Chondrocyte (in vitro differentiated cells): ENCODE measurements around the gene PIP4K2C. TPM values are rescaled to one million over a fixed set of nuclear protein-coding genes. Genes with fewer than 3 reads are reported as not detected.
"Not testable (repeated sequence)": the region's sequence is repeated elsewhere in the genome, so short reads cannot be mapped to it uniquely, and the experiment has no call there.

Experiments used
- DNase-seq: peaks from one replicate; pipeline ENCODE4 v3.0.0; 2021; ENCODE audit warnings: mixed read lengths, low spot score
- H3K27ac Mint-ChIP-seq: one replicate; pipeline ENCODE4 v1.8.0; 2021; ENCODE audit warnings: mild to moderate bottlenecking, moderate library complexity, mixed read lengths; ENCODE audit not compliant: unreplicated experiment
- H3K27me3 Mint-ChIP-seq: 2 replicates; pipeline ENCODE4 v1.8.0; 2021; ENCODE audit warnings: low read depth, mixed read lengths
- H3K36me3 Mint-ChIP-seq: 2 replicates; pipeline ENCODE4 v1.8.0; 2021; ENCODE audit warnings: low read depth, mixed read lengths
- H3K4me1 Mint-ChIP-seq: 2 replicates; pipeline ENCODE4 v1.8.0; 2021; ENCODE audit warnings: low read depth, mild to moderate bottlenecking, mixed read lengths
- H3K4me3 Mint-ChIP-seq: one replicate; pipeline ENCODE4 v1.8.0; 2021; ENCODE audit warnings: mild to moderate bottlenecking, moderate library complexity, mixed read lengths; ENCODE audit not compliant: unreplicated experiment
- H3K9me3 Mint-ChIP-seq: 2 replicates; pipeline ENCODE4 v1.8.0; 2021; ENCODE audit warnings: low read depth, mixed read lengths
- total RNA-seq: library from RNA; stranded (reverse); gene quantifications from 3 replicates; pipeline ENCODE4 v1.2.1, GENCODE V29; 2021
- TF ChIP-seq, protein P1 (sequence below): fragments of 200-600 bp; sonication (generic); IDR thresholded peaks from 2 replicates; pipeline ENCODE4 v1.5.0; 2021; ENCODE audit warnings: antibody characterized with exemption, mild to moderate bottlenecking, moderate library complexity

Gene PIP4K2C
- total RNA-seq, 1 donor from 2014 or later, result 33.1 TPM

DNA sequence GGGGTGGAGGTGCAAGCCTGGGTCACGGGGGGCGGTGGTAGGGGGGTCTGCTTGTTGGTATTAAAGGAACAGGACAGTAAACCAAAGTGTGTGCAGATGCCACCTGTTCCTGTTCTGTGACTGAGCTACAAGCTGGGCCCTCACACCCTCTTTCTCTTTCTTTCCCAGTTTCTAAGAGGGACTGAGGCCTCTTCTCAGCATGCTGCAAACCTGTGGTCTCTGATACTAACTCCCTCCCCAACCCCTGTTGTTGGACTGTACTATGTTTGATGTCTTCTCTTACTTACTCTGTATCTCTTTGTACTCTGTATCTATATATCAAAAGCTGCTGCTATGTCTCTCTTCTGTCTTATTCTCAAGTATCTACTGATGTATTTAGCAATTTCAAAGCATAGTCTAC, 6.9 kb upstream of the PIP4K2C start:
- H3K36me3 Mint-ChIP-seq, result peaks cover 7% of the 10 kb centered on the region
- DNase-seq, result no peak
- no peaks in the 10 kb centered on the region for H3K4me1 Mint-ChIP-seq
- TF ChIP-seq, protein P1, sequence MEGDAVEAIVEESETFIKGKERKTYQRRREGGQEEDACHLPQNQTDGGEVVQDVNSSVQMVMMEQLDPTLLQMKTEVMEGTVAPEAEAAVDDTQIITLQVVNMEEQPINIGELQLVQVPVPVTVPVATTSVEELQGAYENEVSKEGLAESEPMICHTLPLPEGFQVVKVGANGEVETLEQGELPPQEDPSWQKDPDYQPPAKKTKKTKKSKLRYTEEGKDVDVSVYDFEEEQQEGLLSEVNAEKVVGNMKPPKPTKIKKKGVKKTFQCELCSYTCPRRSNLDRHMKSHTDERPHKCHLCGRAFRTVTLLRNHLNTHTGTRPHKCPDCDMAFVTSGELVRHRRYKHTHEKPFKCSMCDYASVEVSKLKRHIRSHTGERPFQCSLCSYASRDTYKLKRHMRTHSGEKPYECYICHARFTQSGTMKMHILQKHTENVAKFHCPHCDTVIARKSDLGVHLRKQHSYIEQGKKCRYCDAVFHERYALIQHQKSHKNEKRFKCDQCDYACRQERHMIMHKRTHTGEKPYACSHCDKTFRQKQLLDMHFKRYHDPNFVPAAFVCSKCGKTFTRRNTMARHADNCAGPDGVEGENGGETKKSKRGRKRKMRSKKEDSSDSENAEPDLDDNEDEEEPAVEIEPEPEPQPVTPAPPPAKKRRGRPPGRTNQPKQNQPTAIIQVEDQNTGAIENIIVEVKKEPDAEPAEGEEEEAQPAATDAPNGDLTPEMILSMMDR, result no peak
- no peaks in the 10 kb centered on the region for H3K27me3 Mint-ChIP-seq
- H3K4me3 Mint-ChIP-seq, result no peak overlapping the region
- no peaks in the 10 kb centered on the region for H3K9me3 Mint-ChIP-seq
- H3K27ac Mint-ChIP-seq, result no peak overlapping the region

DNA sequence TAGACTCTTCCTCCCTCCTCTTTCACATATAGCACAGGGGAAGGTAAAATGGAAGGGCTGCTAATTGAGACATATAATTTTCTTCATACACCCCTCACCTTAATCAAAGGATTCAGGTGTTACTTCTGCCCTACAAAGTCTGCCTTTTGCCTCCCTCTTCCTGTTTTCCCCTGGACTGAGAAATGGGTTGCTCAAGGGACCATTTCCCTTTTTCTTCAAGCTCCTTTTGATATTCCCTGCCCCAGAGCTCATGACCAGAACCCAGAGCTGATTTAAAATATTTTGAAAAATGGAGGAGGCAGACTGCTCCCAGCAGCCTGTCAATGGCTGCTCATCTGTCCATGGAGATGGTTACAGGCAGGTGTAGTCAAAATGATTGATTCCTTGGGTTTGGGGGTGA, 6.3 kb upstream of the PIP4K2C start:
- H3K9me3 Mint-ChIP-seq, result no peaks in the 10 kb centered on the region
- H3K27me3 Mint-ChIP-seq, result no peaks in the 10 kb centered on the region
- TF ChIP-seq, protein P1, result no peak

DNA sequence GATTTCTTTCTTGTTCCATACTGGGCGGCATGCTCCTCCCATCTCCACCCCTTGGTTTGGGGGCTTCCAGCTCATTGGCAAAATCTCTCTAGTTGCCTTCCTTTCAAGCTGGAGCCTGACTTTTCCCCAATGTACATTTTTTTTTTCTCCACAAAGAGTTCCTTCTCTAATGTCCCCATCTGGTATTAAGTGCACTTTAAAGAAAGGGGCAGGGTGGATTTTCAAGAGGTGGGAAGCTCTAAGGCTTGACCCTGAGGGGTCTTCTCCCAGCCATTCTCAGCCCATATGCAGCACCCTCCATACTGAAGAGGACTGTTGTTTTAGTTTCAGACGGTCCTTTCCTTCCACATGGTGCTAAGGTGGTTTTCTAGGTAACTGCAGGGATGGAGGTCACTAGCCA, 5.8 kb upstream of the PIP4K2C start:
- no peak overlapping the region for H3K4me3 Mint-ChIP-seq
- H3K27me3 Mint-ChIP-seq, result no peaks in the 10 kb centered on the region
- DNase-seq, result no peak
- H3K4me1 Mint-ChIP-seq, result no peaks in the 10 kb centered on the region
- H3K9me3 Mint-ChIP-seq, result no peaks in the 10 kb centered on the region
- H3K27ac Mint-ChIP-seq, result no peak overlapping the region
- TF ChIP-seq, protein P1, result no peak
- peaks cover 4% of the 10 kb centered on the region for H3K36me3 Mint-ChIP-seq

More for the DNA sequence above, 6.3 kb upstream of the PIP4K2C start:
- no peak overlapping the region for H3K4me3 Mint-ChIP-seq
- H3K4me1 Mint-ChIP-seq, result no peaks in the 10 kb centered on the region
- H3K36me3 Mint-ChIP-seq, result peaks cover 5% of the 10 kb centered on the region
- no peak overlapping the region for H3K27ac Mint-ChIP-seq
- no peak for DNase-seq

DNA sequence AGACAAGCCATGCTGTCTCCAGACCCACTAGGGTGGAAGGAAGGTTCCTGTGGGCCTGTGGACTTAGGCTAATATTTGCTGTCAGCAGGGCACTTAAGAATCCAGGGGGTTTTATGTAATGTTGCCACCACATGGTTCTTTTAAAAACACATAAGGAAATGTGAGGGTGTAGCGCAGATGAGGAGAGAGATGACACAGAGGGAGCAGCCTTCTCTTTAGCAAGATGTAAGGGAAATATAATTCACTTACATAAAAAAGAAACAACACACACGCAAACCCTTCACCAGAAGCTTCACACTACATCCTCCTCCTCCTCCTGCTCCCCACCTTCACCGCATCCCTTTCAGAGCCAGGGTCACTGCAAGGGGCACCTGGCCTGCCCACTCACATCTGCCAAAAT, 4.9 kb upstream of the PIP4K2C start:
- DNase-seq, result no peak
- TF ChIP-seq, protein P1, result no peak
- Mint-ChIP-seq H3K27ac (no peak overlapping the region), H3K9me3 (no peaks in the 10 kb centered on the region), H3K36me3 (peaks cover 2% of the 10 kb centered on the region), H3K27me3 (no peaks in the 10 kb centered on the region), H3K4me1 (peaks cover 6% of the 10 kb centered on the region), H3K4me3 (no peak overlapping the region)

DNA sequence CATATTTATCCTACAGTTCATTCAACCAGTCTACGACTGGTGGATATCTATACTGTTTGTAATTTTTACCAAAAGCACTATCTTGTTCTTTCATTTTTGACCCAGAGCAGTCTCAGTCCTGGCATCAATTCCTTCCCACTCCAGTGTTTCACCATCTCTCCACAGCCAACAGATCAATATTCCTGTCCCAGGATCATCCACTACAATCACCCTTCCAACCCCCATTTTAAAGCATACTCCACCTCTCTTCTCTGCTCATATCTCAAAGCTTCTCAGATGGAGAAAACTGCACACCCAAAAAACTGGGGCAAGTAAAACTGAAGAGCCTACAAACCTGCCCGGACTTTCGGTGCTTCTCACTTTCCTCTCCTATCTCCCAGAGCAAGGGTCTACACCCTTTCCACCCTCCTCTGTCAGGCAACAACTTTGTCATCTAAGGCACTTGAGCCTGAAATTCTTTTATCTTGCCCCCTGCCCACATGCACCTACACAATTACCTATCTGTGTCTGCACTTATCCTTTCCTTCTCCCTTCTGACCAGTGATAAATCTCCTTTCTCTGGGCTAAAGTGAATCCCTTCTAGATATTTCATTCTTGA, 4.1 kb upstream of the PIP4K2C start:
- H3K36me3 Mint-ChIP-seq, result no peaks in the 10 kb centered on the region
- H3K27ac Mint-ChIP-seq, result no peak overlapping the region
- peaks cover 11% of the 10 kb centered on the region for H3K4me1 Mint-ChIP-seq
- DNase-seq, result no peak
- H3K27me3 Mint-ChIP-seq, result no peaks in the 10 kb centered on the region
- H3K4me3 Mint-ChIP-seq, result no peak overlapping the region
- no peaks in the 10 kb centered on the region for H3K9me3 Mint-ChIP-seq
- TF ChIP-seq, protein P1, result no peak

DNA sequence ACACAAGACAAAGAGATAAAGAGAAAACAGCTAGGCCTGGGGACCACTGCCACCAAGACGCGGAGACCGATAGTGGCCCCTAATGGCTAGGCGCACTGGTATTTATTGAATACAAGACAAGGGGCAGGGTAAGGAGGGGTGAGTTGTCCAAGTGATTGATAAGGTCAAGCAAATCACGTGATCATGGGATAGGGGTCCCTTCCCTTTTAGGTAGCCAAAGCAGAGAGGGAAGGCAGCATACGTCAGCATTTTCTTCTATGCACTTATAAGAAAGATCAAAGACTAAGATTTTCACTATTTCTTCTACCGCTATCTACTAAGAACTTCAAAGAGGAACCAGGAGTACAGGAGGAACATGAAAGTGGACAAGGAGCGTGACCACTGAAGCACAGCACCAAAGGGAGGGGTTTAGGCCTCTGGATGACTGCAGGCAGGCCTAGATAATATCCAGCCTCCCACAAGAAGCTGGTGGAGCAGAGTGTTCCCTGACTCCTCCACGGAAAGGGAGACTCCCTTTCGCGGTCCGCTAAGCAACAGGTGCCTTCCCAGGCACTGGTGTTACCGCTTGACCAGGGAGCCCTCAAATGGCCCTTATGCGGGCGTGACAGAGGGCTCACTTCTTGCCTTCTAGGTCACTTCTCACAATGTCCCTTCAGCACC, 1.9 kb upstream of the PIP4K2C start:
- H3K27ac Mint-ChIP-seq, H3K4me3 Mint-ChIP-seq, DNase-seq: not testable (repeated sequence)

More for the DNA sequence above, 1.9 kb upstream of the PIP4K2C start:
- H3K27me3 Mint-ChIP-seq, H3K9me3 Mint-ChIP-seq, H3K36me3 Mint-ChIP-seq: not testable (repeated sequence)
- peaks cover 26% of the 10 kb centered on the region for H3K4me1 Mint-ChIP-seq
